A549 (cell line): ENCODE data around the gene NBEAL1.

ENCODE experiments used
- CTCF ChIP-seq: fragments of >200 bp; sonication (Bioruptor Twin); formaldehyde crosslinking; IDR thresholded peaks from 3 replicates; pipeline ENCODE4 v1.5.1; 2016
- EHMT2 ChIP-seq: fragments of 200-600 bp; sonication (generic); IDR thresholded peaks from 2 replicates; pipeline ENCODE4 v1.6.1; 2016; ENCODE audit warnings: antibody characterized with exemption, low read depth, mild to moderate bottlenecking, moderate library complexity
- EP300 ChIP-seq, 2 experiments: fragments of >200 bp; sonication (Bioruptor Twin); formaldehyde crosslinking; IDR thresholded peaks; 2 replicates in 1 of 2; 3 replicates in 1 of 2; pipeline ENCODE4 v1.6.1; 2016 to 2017
- GATA3 ChIP-seq: IDR thresholded peaks from 2 replicates; pipeline ENCODE4 v1.6.1; 2012; ENCODE audit warnings: borderline replicate concordance
- JUN ChIP-seq, 2 experiments: fragments of >200 bp; sonication (Bioruptor Twin); formaldehyde crosslinking; IDR thresholded peaks; 2 replicates in 1 of 2; 3 replicates in 1 of 2; pipeline ENCODE4 v1.6.1; 2016 to 2017
- MAZ ChIP-seq: fragments of 150-350 bp; IDR thresholded peaks from 2 replicates; pipeline ENCODE4 v1.6.1; 2014; ENCODE audit warnings: antibody characterized with exemption, low read depth, low read length, borderline replicate concordance
- NFE2L2 ChIP-seq: fragments of 150-350 bp; conservative IDR thresholded peaks from 2 replicates; pipeline ENCODE4 v1.6.1; 2014; ENCODE audit warnings: low read length
- RFX5 ChIP-seq: fragments of 450-650 bp; IDR thresholded peaks from 2 replicates; pipeline ENCODE4 v1.7.1; 2014; ENCODE audit warnings: antibody characterized with exemption, mild to moderate bottlenecking, moderate library complexity
- SMC3 ChIP-seq: fragments of >200 bp; sonication (Bioruptor Twin); formaldehyde crosslinking; IDR thresholded peaks from 3 replicates; pipeline ENCODE4 v1.6.1; 2018; ENCODE audit warnings: inconsistent platforms
- TF ChIP-seq, protein P1 (sequence below): fragments of 150-350 bp; IDR thresholded peaks from 2 replicates; pipeline ENCODE4 v1.6.1; 2014; ENCODE audit warnings: low read depth, mild to moderate bottlenecking, low read length

DNA sequence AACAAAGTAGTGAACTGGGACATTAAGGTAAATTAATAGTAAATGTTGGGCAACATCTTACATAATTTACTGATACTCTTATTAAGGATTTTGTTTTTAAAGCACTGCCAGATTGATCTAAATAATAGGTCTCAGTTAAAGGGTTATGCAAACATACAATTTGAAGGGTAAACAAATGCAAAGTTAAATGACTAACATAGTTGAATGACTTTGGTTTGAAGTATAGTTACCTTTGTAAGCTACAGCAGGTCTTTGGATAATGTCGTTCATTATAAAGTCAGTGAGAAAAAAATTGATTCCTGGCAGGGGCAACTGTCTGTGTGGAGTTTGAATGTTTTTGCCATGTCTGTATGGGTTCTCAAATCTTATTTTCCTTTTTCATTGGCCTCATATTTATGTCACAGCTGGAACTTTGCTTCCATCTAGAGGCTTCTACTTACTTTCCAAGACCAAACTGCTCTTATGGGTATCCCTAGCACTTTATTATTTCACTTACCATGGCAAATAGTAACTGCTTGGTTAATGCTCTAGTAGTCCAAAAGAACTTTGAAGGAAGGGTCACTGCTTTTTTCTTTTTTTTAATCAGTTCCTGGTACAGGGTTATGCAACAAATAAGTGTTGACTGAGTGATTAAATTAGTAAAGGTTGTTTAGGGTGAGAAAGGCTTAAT, 107.8 kb downstream of the NBEAL1 start:
- TF ChIP-seq, protein P1, sequence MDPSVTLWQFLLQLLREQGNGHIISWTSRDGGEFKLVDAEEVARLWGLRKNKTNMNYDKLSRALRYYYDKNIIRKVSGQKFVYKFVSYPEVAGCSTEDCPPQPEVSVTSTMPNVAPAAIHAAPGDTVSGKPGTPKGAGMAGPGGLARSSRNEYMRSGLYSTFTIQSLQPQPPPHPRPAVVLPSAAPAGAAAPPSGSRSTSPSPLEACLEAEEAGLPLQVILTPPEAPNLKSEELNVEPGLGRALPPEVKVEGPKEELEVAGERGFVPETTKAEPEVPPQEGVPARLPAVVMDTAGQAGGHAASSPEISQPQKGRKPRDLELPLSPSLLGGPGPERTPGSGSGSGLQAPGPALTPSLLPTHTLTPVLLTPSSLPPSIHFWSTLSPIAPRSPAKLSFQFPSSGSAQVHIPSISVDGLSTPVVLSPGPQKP = no peak
- TF ChIP-seq CTCF (no peak; the same call in 1 of the 3 replicates), GATA3 (no peak), SMC3 (no peak), EHMT2 (no peak), JUN (IDR thresholded peaks at IDR 0.05) (no peak), EP300 (IDR thresholded peaks at IDR 0.05) (no peak), NFE2L2 (no peak), RFX5 (no peak), MAZ (no peak)
